ENCODE measurements around the gene ACTRT2. TPM values are rescaled to one million over a fixed set of nuclear protein-coding genes. Genes with fewer than 3 reads are reported as not detected.

The ACTRT2 gene
- total and polyA plus RNA-seq, 2 of the 8 experiments (the other 6 are each of a cell fraction or from before 2014, with no cell fraction given): not detected

DNA sequence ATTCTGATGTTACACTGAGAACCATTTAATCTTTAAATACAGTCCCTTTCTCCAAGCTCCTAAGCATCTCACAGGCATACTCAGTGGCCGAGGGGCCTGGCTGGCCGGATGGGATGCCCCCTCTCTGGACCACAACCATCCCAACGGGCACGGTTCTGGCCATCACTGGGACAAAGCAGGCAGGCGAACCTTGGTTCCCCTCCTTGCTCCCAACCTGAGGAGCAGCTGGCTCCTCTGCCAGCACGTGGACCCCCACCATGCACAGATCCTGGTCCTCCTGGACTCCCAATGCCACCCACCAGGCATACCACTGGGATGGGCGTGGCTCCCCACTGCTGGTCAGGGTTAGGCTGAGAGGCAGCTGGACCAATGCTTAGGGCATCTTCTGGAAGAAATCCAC is 27.9 kb downstream of the ACTRT2 start:
- no peaks in the 10 kb centered on the region for H3K79me2 ChIP-seq (ENCODE audit: control insufficient read depth in 1 of 2, insufficient read depth in 2 of 2, low read length in 2 of 2)
- no peak overlapping the region for H2BK15ac ChIP-seq (ENCODE audit: low read length)
- no peak overlapping the region for H2BK120ac ChIP-seq (replicated peaks; ENCODE audit: low read depth, low read length)
- TF ChIP-seq POLR2AphosphoS5 (IDR thresholded peaks at IDR 0.05; ENCODE audit: low read depth, low read length): no peak
- no peak for TF ChIP-seq EP300 (IDR thresholded peaks at IDR 0.05; ENCODE audit: borderline replicate concordance in 1 of 2, low read depth in 2 of 2, low read length in 2 of 2)
- TF ChIP-seq SP4 (IDR thresholded peaks at IDR 0.05; ENCODE audit: low read length): no peak
- no peak for TF ChIP-seq CHD1 (IDR thresholded peaks at IDR 0.05; ENCODE audit: low read depth, low read length)
- no peak for TF ChIP-seq BCL11A (IDR thresholded peaks at IDR 0.05; ENCODE audit: low read depth in 2 of 2, low read length in 2 of 2)
- no peak for TF ChIP-seq SIX5 (IDR thresholded peaks at IDR 0.05; ENCODE audit: low read depth, low read length)
- TF ChIP-seq, protein P1, sequence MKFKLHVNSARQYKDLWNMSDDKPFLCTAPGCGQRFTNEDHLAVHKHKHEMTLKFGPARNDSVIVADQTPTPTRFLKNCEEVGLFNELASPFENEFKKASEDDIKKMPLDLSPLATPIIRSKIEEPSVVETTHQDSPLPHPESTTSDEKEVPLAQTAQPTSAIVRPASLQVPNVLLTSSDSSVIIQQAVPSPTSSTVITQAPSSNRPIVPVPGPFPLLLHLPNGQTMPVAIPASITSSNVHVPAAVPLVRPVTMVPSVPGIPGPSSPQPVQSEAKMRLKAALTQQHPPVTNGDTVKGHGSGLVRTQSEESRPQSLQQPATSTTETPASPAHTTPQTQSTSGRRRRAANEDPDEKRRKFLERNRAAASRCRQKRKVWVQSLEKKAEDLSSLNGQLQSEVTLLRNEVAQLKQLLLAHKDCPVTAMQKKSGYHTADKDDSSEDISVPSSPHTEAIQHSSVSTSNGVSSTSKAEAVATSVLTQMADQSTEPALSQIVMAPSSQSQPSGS (IDR thresholded peaks at IDR 0.05; ENCODE audit: low read length): no peak
- no peak for TF ChIP-seq KDM5A (IDR thresholded peaks at IDR 0.05; ENCODE audit: low read length)
- TF ChIP-seq, protein P2, sequence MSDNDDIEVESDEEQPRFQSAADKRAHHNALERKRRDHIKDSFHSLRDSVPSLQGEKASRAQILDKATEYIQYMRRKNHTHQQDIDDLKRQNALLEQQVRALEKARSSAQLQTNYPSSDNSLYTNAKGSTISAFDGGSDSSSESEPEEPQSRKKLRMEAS (IDR thresholded peaks at IDR 0.05): no peak
- no peak overlapping the region for H3K4me2 ChIP-seq (ENCODE audit: insufficient read depth in 1 of 2, low read depth in 2 of 2, low read length in 2 of 2)
- H3K9me3 ChIP-seq (ENCODE audit: insufficient read depth in 2 of 2, low read depth in 1 of 2, low read length in 1 of 2): peaks cover 38 to 67% of the 10 kb centered on the region in 2 experiments
- 78% methylated on average over 7 of the region's 7 CpGs; no CpG with 5 or more reads in 1 of the 2 experiments for WGBS, 2 experiments (ENCODE audit: extremely low coverage in 1 of 2, insufficient coverage in 1 of 2, insufficient read length in 1 of 2, insufficient replicate concordance in 2 of 2, low coverage in 1 of 2, low lambda C conversion rate in 2 of 2, missing lambda C conversion rate in 1 of 2)
- no peak overlapping the region for H4K8ac ChIP-seq (ENCODE audit: extremely low read depth, insufficient read depth, low read length)
- no peak overlapping the region for H4K5ac ChIP-seq (ENCODE audit: insufficient read length, low read depth, low read length)
- no peak overlapping the region for H2AK5ac ChIP-seq (ENCODE audit: low read depth, low read length)
- no peak overlapping the region for H3K23ac ChIP-seq (ENCODE audit: insufficient read length)
- H3K79me1 ChIP-seq (ENCODE audit: low read depth, low read length): no peaks in the 10 kb centered on the region
- H3K27ac ChIP-seq (ENCODE audit: low read depth, low read length): no peak overlapping the region
- no peak overlapping the region for H3K56ac ChIP-seq (replicated peaks; ENCODE audit: insufficient read length, low read depth, low read length)
- no peak overlapping the region for H4K91ac ChIP-seq (replicated peaks; ENCODE audit: insufficient read length, low read length)
- no peak overlapping the region for H2BK20ac ChIP-seq (ENCODE audit: low read length)
- H2BK12ac ChIP-seq (ENCODE audit: low read depth, low read length): no peak overlapping the region
- no peak overlapping the region for H3K18ac ChIP-seq (ENCODE audit: extremely low read depth, low read length)
- CTCF ChIA-PET (ENCODE audit: partially characterized antibody): no interaction called here
- H3K4me1 ChIP-seq (replicated peaks in 1 of 4; ENCODE audit: control insufficient read depth in 3 of 4, insufficient read depth in 4 of 4, low read length in 3 of 4): no peaks in the 10 kb centered on the region
- peaks cover 14% of the 10 kb centered on the region; the same call in 1 of the 2 replicates for H3K23me2 ChIP-seq (ENCODE audit: low read depth, low read length)
- no peak overlapping the region for H3K9ac ChIP-seq (replicated peaks in 1 of 4; ENCODE audit: extremely low read depth in 1 of 4, low read depth in 3 of 4, low read length in 3 of 4)
- H3K14ac ChIP-seq (ENCODE audit: insufficient read length): no peak overlapping the region
- no peak for DNase-seq (ENCODE audit: low read depth in 1 of 2, low spot score in 2 of 2)
- H3K4ac ChIP-seq (replicated peaks; ENCODE audit: insufficient read length, low read depth, low read length): no peak overlapping the region
- peaks cover 0 to 6% of the 10 kb centered on the region in 2 experiments for H4K20me1 ChIP-seq (replicated peaks in 1 of 2; ENCODE audit: control insufficient read depth in 1 of 2, insufficient read depth in 2 of 2, low read length in 2 of 2)
- H3K27me3 ChIP-seq (replicated peaks in 1 of 4; ENCODE audit: control insufficient read depth in 3 of 4, extremely low read depth in 1 of 4, insufficient read depth in 3 of 4, low read length in 3 of 4): no peaks in the 10 kb centered on the region
- H2BK5ac ChIP-seq (ENCODE audit: low read depth, low read length): no peak overlapping the region
- H3K4me3 ChIP-seq (ENCODE audit: extremely low read depth in 1 of 4, insufficient read depth in 2 of 4, low read depth in 3 of 4, low read length in 4 of 4): no peak overlapping the region
- POLR2A ChIA-PET (ENCODE audit: partially characterized antibody): no interaction called here
- no peaks in the 10 kb centered on the region for H3K36me3 ChIP-seq (ENCODE audit: control insufficient read depth in 2 of 4, insufficient read depth in 4 of 4, low read length in 3 of 4)
- H2AFZ ChIP-seq (ENCODE audit: low read length): no peak overlapping the region
- no peak for FAIRE-seq

Data from H1 (cell line).